ENCODE measurements around the gene SLC38A5. TPM values are rescaled to one million over a fixed set of nuclear protein-coding genes. Genes with fewer than 3 reads are reported as not detected.

SLC38A5 gene
- total RNA-seq, 1 donor from 2014 or later, result 0.30 TPM

DNA sequence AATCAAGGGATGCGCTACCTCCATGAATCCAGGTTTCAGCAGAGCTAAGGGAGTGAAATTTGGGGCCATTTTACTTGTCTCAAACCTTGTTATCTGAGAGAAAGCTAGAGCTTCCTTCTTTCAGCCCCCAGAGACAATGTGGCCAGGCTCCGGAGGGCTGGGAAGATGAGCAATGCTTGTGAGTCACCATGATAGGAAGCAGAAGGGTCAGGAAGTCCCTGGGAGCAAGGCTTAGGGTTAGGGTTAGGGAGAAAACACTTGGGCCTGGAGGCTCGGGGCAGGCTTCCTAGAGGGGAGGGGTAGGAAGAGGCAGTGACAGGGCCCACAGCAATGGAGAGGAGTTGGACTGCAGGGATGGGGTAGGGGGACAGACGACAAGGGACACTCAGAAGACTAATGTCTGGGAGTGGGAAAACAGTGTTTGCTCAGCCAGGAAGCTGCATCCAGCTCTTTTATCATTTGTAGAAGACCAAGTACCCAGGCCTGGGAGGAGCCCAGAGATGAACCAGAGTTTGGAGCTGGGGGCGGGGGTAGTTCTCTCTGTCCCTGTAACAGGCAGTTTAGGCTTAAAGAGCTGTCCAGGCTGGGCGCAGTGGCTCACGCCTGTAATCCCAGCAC is 22.3 kb upstream of the SLC38A5 start:
- ATAC-seq, result no peak
- DNase-seq (ENCODE audit: low spot score), result no peak

DNA sequence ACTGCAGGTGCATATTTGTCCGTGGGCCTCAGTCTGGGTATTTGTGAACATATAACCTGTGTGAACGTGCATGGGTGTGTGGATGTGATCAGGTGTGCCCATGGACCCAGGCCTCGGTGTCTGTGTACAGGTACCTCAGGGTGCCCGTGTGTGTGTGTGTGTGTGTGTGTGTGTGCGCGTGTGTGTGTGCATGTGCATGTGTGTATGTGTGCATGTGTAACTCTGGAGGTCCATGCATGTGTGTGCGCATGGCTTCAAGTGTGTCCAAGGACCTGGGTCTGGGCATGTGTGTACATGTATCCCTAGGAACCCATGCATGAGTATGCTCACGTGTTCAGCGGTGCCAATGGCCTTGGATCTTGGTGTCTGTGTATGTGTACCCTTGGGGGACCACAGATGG is 21.7 kb upstream of the SLC38A5 start:
- ATAC-seq (no peak), DNase-seq (ENCODE audit: low spot score) (no peak)

DNA sequence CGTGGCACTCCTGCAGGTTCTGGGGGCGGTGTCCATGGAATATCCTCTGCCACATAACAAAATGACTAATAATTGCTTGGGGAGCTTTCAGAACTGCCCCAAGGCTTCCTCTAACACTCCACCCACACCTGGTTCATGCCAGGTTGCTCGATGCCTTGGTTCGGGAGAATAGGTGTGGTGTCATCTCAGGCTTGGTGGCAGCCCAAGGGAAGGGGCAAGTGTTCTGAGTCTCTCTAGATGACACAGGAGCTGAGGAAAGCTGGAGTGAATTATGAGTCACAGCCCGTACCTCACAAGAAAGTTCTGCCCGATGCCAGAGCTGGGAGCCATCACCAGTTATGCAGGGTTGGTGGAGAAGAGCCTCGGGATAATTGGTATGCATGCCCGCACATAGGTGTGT is 20.6 kb upstream of the SLC38A5 start:
- DNase-seq (ENCODE audit: low spot score) (no peak), ATAC-seq (no peak)

DNA sequence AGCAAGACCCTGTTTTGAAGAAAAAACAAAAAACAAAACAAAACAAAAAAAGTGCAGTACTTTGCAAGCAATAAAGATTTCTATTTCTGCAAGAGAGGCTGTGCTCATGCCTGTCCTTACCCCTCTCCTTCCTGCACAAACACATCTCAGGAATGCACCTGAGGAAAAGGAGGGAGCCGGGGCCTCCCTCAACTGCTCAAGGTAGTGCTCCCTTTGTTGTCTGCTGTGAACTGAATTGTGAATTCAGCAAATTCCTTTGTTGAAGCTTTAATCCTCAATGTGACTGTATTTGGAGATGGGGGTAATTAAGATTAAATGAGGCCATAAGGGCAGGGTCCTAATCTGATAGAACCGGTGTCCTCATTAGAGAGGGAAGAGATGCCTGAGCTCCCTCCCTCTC is 19.8 kb upstream of the SLC38A5 start:
- DNase-seq (ENCODE audit: low spot score) (no peak), ATAC-seq (no peak)

DNA sequence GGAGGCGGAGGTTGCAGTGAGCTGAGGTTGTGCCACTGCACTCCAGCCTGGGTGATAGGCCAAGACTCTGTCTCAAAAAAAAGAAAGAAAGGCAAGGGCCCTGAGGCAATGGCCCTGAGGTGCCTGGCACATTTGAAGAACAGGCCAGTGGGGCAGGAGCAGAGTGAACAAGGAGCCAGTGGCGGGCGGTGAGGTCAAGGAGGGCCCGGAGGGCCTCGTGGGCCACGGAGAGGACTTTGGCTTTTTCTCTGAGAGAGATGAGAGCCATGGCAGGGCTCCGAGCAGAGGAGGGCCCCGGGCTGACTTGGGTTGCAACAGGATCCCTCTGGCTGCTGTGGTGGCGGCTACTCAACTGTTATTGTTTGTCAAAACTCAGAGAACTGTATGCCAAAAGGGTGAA is 19.2 kb upstream of the SLC38A5 start:
- DNase-seq (ENCODE audit: low spot score), result no peak
- no peak for ATAC-seq

DNA sequence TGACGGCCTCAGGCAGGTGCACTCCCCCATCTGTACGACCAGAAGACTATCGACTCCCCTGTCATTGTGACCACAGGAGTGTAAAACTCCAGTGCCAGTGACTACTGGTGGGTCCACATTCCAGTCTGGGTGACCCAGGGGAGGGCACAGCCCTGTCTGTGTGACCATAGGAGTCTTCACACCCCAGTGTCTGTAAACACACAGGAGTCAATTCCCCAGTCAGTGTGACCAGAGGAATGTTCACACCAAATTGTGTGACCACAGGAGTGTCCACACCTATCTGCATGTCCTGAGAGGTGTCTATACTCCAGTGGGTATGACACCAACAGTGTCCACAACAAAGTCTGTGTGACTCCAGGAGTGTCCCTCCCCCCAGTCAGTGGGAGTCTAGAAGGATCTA is 18.0 kb upstream of the SLC38A5 start:
- no peak for DNase-seq (ENCODE audit: low spot score)
- ATAC-seq, result no peak

DNA sequence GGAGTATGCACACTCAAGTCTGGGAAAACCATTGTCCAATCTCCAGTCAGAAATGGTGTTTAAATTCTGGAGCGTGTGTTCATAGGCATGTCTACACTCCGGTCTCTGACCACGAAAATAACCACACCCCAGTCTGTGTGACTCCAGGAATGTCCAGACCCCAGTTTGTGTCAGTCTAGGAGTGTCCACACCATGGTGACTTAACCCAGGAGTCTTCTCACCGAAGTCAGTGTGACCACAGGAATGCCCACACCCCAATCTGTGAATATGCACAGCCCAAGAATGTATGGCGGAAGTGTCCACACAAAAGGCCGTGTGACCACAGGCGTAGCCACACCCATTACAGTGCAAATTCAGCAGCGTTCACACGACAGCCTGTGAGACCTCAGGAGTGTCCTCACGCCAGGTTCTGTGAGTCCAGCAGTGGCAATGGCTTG is 17.3 kb upstream of the SLC38A5 start:
- no peak for ATAC-seq

DNA sequence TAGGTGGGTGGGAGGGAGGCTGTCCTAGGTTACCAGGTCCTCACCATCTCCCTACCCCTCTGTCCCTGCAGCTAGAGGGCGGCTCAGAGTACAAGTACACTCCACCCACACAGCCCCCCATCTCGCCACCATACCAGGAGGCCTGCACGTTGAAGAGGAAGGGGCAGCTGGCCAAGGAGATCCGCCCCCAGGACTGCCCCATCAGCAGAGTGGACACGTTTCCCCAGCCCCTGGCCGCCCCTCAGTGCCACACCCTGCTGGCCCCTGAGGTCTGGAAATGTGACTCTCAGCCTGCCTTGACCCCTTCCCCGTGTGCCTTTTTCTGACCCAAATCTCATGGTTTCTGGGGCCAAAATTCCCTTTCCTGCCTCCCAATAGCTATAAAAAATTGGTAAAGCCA is 12.5 kb upstream of the SLC38A5 start:
- ATAC-seq, result no peak
- DNase-seq (ENCODE audit: low spot score), result no peak

More for the DNA sequence above, 17.3 kb upstream of the SLC38A5 start:
- DNase-seq (ENCODE audit: low spot score), result no peak

DNA sequence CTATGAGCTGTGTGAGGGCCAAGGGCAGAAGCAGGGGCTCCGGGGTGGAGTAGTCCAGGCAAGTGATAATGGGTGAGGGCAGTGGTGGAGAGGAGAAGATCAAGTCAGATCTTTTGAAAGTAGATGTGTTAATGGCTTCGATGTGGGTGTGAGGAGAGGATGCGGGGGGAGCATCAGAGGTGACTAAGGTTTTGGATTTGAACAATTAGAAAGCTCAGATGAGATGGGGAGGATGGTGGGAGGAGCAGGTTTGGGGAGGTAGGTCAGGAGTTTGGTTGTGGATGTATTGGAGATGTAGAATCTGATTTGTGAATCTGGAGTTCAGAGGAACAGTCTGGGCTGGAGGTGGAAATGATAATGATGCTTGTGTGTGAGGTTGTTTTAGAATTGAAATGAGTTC is 10.5 kb upstream of the SLC38A5 start:
- DNase-seq (ENCODE audit: low spot score) (no peak), ATAC-seq (no peak)

DNA sequence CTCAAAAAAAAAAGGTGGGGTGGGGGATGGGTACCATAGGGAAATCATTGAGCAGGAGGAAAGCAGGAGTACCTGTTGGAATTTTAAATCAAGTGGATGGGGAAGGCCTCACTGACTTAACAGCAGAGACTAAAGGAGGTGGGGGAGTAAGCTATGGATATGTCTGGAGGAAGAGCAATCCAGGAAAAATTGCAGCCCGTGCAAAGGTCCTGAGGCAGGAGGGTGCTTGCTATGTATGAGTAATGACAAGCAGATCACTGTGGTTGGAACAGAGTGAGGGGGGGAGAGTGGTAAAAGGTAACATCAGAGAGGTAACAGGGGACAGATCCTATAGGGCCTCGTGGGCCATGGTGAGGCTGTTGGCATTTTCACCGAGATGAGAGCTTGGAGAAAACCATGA is 10.1 kb upstream of the SLC38A5 start:
- ATAC-seq (no peak), DNase-seq (ENCODE audit: low spot score) (no peak)

DNA sequence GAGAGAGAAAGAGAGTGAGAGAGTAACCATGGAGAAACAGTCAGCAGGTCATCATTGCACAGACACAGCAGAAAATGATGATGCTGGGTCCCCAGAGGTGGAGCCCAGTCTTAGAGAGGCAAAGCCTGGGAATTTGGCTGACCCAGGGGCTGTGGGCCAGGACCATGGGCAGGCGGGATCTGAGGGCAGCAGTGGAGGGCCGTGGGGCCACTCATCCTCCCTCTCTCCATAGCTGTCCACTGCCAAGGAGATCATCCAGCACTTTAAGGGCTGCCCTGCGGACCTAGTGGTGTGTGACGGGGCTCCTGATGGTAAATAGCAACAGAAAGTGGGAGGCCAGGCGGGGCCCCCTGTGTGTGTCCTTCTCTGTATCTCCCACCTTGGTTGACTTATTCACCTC is 8.7 kb upstream of the SLC38A5 start:
- DNase-seq (ENCODE audit: low spot score), result no peak
- ATAC-seq, result no peak

DNA sequence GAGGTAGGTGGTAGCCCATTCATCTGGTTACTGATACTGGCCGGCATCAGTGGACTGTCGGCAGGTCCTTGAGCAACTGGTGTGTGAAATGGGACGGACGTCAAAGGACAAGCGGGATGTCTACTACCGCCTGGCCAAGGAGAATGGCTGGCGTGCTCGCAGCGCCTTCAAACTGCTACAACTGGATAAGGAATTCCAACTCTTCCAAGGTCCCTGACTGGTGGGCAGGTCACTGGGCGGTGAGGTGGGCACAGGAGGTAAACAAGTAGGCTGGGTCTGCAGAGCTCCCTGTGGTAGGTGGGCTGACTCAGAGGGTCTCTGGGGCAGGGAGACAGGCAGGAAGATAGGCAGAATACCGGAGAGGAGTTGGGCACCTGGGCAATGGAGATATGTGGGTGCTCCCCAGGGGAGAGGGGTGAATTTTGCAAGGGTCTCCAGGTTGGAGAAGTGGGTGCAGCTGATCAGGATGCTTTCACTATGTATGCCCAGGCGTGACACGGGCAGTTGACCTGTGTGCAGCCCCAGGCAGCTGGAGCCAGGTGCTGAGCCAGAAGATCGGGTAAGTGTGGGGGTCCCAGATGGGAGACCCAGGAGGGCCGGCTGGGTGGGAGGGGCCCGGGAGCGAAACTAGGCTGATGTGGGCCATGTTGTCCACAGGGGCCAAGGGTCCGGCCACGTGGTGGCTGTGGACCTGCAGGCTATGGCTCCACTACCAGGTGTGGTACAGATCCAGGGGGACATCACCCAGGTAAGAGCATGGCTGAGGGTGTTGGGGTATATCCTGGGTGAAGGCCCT is 8.1 kb upstream of the SLC38A5 start:
- DNase-seq (ENCODE audit: low spot score) (no peak), ATAC-seq (no peak)

DNA sequence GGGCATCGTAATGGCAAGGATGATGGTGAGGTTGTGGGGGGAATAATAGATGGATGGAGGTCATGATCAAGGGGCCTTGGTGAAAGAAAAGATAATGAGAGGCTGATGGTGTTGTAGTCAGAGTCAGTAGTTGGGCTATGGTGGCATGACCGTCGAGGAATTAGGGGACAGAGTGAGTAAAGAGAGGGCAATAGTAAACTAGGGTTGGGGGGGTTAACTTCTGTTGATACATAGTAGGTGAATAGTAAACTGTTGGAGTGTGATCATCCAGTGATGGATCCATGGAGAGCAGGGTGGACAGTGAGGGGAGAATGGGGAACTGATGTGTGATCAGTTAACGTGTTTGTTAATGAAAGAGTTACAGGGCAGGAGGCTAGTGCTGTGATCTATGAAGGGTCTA is 6.9 kb upstream of the SLC38A5 start:
- DNase-seq (ENCODE audit: low spot score) (no peak), ATAC-seq (no peak)

DNA sequence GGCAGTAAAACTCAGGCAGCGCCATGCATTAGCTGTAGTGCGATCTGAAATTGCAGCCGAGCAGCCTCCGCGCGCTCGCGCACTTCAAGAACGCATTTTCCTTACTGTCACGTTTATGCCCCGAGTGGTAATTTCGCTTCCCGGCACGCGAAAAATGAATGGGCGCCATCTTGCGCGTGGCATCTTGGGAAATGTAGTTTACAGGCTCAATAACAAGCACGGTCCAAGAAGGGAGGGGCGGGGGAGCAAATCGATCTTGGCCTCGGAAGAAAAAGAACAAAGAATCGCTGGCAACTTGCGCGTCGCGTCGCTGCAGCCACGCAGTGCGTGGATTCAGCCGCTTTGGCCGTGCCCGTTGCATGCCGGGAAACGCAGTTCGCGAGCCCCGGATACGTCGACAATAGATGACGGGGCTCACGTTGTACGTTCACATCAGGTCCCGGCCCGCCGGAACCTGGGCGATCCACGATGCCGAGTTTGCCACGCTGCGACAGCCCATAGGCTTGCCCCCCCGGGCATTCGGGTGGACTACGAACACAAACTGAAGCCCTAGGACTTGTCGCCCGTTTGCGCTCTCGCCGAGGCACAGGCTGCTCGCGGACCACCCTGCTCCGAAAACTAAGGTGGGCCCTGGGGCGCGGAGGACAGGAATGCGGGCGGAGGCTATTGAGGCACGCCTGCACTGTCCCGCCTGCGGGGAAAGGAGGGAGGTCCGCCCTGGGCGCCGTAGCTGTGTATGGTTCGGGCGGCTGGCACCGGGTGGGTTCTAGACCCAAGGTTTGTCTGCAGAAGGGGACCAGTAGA is 5.9 kb upstream of the SLC38A5 start, which contains the start of gene FTSJ1:
TSS of gene FTSJ1 (plus strand) at position 426 of the 804 bp plus-strand sequence. CDS start 1,849 bp downstream, outside the sequence.
- ATAC-seq, result peak; percentile 94

DNA sequence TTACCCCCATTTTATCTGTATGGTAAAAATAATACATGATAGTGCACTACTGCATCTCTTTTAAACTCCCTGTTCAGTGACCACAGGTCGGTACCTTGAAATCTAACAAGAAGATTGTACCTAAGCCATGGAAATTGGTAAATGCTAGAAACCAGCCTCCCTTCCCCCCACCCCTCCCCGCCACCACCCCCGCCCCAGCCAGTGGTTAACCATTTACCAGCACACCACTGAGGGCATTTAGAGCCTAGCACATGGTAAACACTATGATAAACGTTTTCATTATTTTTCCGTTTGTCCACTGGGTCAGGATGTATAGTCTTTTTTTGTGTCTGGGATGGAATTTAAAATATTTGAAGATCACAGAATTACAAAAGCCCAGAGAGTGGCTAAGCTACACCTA is 5.2 kb upstream of the SLC38A5 start:
- DNase-seq (ENCODE audit: low spot score) (no peak), ATAC-seq (peak; percentile 63)

More for the DNA sequence above, 5.9 kb upstream of the SLC38A5 start, which contains the start of gene FTSJ1:
- DNase-seq (ENCODE audit: low spot score), result peak; percentile 91

DNA sequence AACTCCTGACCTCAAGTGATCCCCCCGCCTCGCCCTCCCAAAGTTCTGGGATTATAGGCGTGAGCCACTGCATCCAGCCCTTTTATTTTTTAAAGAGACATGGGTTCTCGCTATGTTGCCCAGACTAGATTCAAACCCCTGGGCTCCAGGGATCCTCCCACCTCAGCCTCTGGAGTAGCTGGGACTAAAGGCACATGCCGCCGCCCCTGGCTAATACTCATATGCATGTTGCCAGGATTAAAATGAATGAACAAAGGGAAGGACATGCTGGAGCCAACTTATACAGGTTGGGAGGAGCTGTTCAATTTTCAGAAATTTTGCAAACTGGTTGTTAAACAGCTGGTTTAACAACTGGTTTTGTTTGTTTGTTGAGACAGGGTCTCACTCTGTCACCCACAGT is 4.5 kb upstream of the SLC38A5 start:
- ATAC-seq (no peak), DNase-seq (ENCODE audit: low spot score) (no peak)

DNA sequence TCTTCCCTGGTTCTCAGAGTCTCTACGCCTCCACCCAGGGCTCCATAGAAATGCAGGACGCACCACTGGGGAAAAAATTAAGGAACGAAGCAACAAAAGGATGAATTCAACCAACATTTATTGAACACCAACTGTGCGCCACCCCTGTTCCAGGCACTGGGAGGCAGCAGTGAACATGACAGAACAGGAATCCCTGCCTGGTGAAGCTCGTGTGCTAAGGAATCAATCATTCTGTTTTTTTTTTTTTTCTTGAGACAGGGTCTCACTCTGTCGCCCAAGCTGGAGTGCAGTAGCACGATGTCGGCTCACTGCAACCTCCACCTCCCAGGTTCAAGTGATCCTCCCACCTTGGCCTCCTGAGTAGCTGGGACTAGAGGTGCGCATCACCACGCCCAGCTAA is 4.1 kb upstream of the SLC38A5 start:
- ATAC-seq (no peak), DNase-seq (ENCODE audit: low spot score) (no peak)

DNA sequence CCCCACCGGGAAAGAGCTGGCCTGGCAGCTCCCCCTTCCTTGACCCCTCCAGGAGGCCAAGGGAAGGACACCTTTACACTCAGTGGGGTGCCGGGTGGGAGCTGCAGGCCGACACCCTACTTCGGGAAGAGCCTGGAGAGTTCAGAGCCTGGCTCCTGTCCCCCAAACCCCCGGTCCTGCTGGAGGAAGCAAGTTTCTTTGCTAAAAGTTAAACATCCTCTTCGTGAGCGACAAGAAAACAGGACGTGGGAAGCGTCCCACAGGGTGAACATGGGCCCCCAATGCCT is 3.6 kb upstream of the SLC38A5 start:
- ATAC-seq (no peak), DNase-seq (ENCODE audit: low spot score) (no peak)

DNA sequence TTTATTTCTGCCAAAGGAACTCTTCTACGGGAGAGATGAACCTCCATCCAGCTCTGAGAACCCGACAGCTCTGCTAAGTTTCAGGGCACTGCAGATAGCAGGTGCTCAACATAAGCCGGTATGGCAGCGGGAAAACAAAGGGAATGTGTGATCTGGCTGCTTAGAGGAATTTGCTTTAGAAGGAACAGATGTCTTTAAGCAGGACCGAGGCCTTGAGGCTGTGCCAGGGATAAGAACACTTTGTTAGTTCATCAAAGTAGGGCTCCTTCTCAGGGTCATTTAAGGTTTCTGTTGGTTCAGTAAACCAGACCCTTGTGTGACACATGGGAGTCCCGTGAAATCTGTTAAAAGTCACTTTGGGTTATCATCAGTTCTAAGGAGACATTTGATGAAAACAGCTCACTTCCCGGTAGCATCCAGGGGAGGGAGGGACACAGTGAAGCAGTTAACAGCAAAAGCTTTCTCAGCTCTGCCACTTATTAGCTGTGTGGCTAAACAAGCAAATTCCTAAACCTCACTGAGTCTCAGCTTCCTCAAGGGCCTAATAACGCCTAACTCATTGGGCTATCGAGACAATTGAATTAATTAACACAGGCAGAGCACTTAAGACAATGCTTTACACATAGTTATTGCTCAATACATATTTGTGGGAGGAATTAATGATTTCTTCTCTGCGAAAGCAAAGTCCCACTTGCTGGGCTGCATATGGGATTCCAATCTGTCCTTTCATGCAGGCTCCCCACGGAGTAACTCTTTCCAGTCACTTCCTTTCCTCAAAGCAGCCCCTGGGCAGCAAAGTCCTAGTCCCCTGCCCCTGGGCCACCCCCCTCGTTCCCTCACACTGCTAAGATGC is 3.0 kb upstream of the SLC38A5 start:
- DNase-seq (ENCODE audit: low spot score) (no peak), ATAC-seq (no peak)

DNA sequence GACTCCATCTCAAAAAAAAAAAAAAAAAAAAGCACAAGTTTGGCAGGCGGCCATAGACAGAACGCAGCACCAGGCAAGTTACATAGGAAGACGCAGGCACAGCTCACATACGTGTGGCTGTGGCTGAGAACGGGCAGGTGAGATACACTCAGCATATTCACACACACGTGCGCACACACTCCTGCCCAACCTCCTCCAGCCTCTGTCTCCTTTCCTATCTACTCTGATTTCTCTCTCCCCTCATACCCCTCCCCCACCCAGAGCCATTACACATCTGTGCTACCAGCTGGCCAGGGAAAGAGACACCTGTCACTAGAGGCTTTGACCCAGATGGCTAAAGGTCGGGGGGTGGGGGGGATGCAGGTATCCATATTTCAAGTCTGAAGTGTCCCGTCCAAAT is 2.2 kb upstream of the SLC38A5 start:
- no peak for DNase-seq (ENCODE audit: low spot score)
- ATAC-seq, result no peak

DNA sequence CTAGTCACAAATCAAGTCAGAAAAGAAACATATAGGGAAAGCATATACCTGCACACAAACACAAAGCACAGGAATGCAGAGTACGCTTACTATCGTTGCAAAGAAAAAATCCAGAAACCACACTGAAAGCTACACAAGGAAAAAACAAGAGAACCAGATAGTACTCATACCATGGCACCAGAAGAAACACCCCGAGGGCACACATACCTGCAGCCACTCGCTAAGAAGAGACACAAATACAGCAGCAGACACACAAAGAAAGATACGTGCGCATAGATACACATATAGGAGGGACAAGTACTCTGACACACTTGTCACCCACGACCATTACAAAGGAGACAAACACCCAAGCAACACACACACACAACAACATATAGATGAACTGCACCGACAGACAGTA is 1.4 kb upstream of the SLC38A5 start:
- no peak for ATAC-seq
- DNase-seq (ENCODE audit: low spot score), result no peak
